HL-60 (cell line): ENCODE measurements around the gene UBAP2.

ENCODE experiments used
- DNase-seq, 2 experiments: peaks; one replicate each; pipeline ENCODE4 v3.0.0-alpha.2; 2010 to 2020; ENCODE audit warnings: low read depth in 1 of 2, low spot score in 1 of 2
- H3K27ac ChIP-seq: fragments of 250-450 bp; sonication (Bioruptor Pico); replicated peaks from 2 replicates; pipeline ENCODE4 v1.5.1; 2020; ENCODE audit warnings: mild to moderate bottlenecking, moderate library complexity
- H3K27me3 ChIP-seq: fragments of 250-450 bp; sonication (Bioruptor Pico); 2 replicates; pipeline ENCODE4 v1.5.1; 2021; ENCODE audit warnings: mild to moderate bottlenecking, moderate library complexity; ENCODE audit not compliant: insufficient read depth, poor library complexity, severe bottlenecking
- H3K4me3 ChIP-seq: replicated peaks from 2 replicates; pipeline ENCODE4 v1.5.1; 2011; ENCODE audit warnings: mild to moderate bottlenecking, control low read depth, low read length; ENCODE audit not compliant: insufficient read depth
- GABPA ChIP-seq: IDR thresholded peaks from 2 replicates; pipeline ENCODE4 v1.6.1; 2012; ENCODE audit warnings: low read depth
- POLR2AphosphoS5 ChIP-seq: IDR thresholded peaks from 2 replicates; pipeline ENCODE4 v1.6.1; 2012; ENCODE audit warnings: low read depth
- REST ChIP-seq: IDR thresholded peaks from 2 replicates; pipeline ENCODE4 v1.6.1; 2012; ENCODE audit warnings: low read depth; ENCODE audit not compliant: insufficient replicate concordance
- SPI1 ChIP-seq: IDR thresholded peaks from 2 replicates; pipeline ENCODE4 v1.6.1; 2012; ENCODE audit warnings: low read depth, mild to moderate bottlenecking, borderline replicate concordance
- TF ChIP-seq, protein P1 (sequence below): IDR thresholded peaks from one replicate; pipeline ENCODE4 v1.5.1; 2011; ENCODE audit warnings: low read length, control low read depth, inconsistent platforms; ENCODE audit not compliant: insufficient read depth

Gene UBAP2

DNA sequence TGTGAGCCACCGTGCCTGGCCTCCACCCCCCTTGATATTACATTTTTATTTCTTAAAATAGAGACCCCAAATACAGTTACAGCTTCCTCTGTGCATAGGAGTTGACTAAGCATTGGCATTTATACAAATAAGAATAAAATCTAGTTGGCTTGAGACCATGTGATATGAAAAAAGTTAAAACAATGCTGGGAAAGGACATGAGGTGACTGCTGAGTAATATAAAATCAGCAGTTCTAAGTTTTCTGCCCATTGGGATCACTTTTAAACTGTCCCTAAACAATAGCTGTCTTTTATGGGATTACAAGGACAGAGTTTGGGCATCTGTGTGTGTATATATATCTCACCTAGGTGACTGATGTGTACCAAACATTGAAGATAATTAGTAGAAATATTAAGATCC lies 135.1 kb downstream of the UBAP2 start:
- Histone ChIP-seq H3K27ac (no peak overlapping the region), H3K27me3 (no peaks in the 10 kb centered on the region), H3K4me3 (no peak overlapping the region)
- DNase-seq: no peak
- TF ChIP-seq GABPA: no peak
- no peak for TF ChIP-seq POLR2AphosphoS5
- TF ChIP-seq REST: no peak

DNA sequence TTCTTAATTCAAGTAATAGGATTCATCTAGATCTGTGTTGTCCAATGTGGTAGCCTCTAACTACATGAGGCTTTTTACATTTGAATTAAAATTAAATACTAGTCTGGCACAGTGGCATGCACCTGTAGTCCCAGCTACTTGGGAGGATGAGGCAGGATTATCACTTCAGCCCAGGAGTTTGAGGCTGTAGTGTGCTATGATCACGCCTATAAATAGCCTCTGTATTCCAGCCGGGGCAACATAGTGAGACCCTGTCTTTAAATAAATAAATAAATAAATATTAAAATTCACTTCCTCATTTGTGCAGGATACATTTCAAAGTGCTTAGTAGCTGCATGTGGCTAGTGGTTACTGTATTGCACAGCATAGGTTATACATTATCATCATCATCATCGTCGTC lies 139.9 kb downstream of the UBAP2 start:
- H3K27me3 ChIP-seq: no peaks in the 10 kb centered on the region
- no peak for DNase-seq
- no peak overlapping the region for H3K27ac ChIP-seq
- no peak for TF ChIP-seq POLR2AphosphoS5
- no peak for TF ChIP-seq REST
- TF ChIP-seq SPI1: no peak
- no peak for TF ChIP-seq GABPA
- TF ChIP-seq, protein P1, sequence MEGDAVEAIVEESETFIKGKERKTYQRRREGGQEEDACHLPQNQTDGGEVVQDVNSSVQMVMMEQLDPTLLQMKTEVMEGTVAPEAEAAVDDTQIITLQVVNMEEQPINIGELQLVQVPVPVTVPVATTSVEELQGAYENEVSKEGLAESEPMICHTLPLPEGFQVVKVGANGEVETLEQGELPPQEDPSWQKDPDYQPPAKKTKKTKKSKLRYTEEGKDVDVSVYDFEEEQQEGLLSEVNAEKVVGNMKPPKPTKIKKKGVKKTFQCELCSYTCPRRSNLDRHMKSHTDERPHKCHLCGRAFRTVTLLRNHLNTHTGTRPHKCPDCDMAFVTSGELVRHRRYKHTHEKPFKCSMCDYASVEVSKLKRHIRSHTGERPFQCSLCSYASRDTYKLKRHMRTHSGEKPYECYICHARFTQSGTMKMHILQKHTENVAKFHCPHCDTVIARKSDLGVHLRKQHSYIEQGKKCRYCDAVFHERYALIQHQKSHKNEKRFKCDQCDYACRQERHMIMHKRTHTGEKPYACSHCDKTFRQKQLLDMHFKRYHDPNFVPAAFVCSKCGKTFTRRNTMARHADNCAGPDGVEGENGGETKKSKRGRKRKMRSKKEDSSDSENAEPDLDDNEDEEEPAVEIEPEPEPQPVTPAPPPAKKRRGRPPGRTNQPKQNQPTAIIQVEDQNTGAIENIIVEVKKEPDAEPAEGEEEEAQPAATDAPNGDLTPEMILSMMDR: no peak
- no peak overlapping the region for H3K4me3 ChIP-seq

DNA sequence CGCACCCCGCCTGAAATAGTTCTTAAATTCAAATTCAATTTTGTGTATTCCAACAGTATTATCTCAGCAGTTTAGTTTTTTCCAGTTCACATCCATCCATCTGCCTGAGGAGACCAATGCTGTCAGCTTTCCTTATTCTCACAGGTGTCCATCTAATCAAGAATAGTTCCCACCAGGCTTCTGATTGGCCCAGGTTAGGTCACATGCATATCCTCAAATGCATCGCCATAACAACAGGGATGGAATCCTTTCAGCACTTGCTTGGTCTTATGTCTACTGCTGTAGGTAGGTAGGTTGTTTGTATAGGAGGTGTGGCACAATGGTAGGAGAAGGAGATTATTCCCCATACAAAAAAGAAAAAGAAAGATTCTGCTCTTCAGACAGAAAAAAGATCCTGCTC lies 140.6 kb downstream of the UBAP2 start:
- H3K27me3 ChIP-seq: no peaks in the 10 kb centered on the region
- TF ChIP-seq, protein P1: no peak
- TF ChIP-seq POLR2AphosphoS5 (no peak), REST (no peak)
- H3K27ac ChIP-seq: no peak overlapping the region
- no peak for DNase-seq
- H3K4me3 ChIP-seq: no peak overlapping the region

GRCh38 chr9:33907347-33907746 lies 141.3 kb downstream of the UBAP2 start:
- Histone ChIP-seq H3K27ac (no peak overlapping the region), H3K27me3 (no peaks in the 10 kb centered on the region), H3K4me3 (no peak overlapping the region)
- DNase-seq: no peak
- TF ChIP-seq REST: no peak
- TF ChIP-seq, protein P1: no peak
- TF ChIP-seq POLR2AphosphoS5: no peak
- no peak for TF ChIP-seq GABPA
- TF ChIP-seq SPI1: no peak
